Adrenal gland (tissue), 12 donors: ENCODE measurements around the gene FTMT. TPM values are rescaled to one million over a fixed set of nuclear protein-coding genes. Genes with fewer than 3 reads are reported as not detected.

Experiments used
- DNase-seq, 7 donors: peaks; one replicate each; pipeline ENCODE4 v3.0.0-alpha.2; 2019 to 2020
- H3K27ac ChIP-seq, 5 donors: fragments of 200-600 bp; sonication (generic) in 4 of 5; 1 replicate in 3 of 5; 2 replicates in 2 of 5; pipeline versions ENCODE4 v1.5.1 to v1.8.0; 2016 to 2020; ENCODE audit warnings: mild to moderate bottlenecking in 1 of 5
- H3K27me3 ChIP-seq: fragments of 200-600 bp; 2 replicates; pipeline ENCODE4 v1.8.0; 2021
- H3K36me3 ChIP-seq, 2 donors: fragments of 200-600 bp; replicated peaks in 1 of 2; 1 replicate in 1 of 2; 2 replicates in 1 of 2; pipeline versions ENCODE4 v1.5.1 to v1.8.0; 2018 to 2022
- H3K4me1 ChIP-seq, 2 donors: fragments of 200-600 bp; replicated peaks in 1 of 2; 1 replicate in 1 of 2; 2 replicates in 1 of 2; pipeline versions ENCODE4 v1.5.1 to v1.8.0; 2018 to 2021
- H3K4me3 ChIP-seq, 4 donors: fragments of 200-600 bp; sonication (generic) in 3 of 4; one replicate each; pipeline ENCODE4 v1.5.1; 2016 to 2018
- H3K9me3 ChIP-seq, 3 donors: fragments of 200-600 bp; sonication (generic) in 1 of 3; replicated peaks in 1 of 3; 1 replicate in 2 of 3; 2 replicates in 1 of 3; pipeline versions ENCODE4 v1.5.1 to v1.8.0; 2016 to 2021
- POLR2A ChIP-seq, 2 donors: fragments of 450-650 bp; IDR thresholded peaks; one replicate each; pipeline ENCODE4 v1.6.1; 2017; ENCODE audit warnings: antibody characterized with exemption in 2 of 2, mild to moderate bottlenecking in 2 of 2, moderate library complexity in 1 of 2
- intact Hi-C, 2 donors: fragments of 100-400 bp; cut with DNase I; formaldehyde crosslinking; loops; one replicate each; pipeline versions ENCODE4 v1.14.1 to v1.15.0; 2022 to 2023
- polyA plus RNA-seq, 3 donors: library from polyadenylated mRNA; stranded (reverse); fragments of 200-250 nt in 2 of 3; fragments of 350-450 nt in 1 of 3; fragmentation: Illumina TruSeq in 1 of 3; extraction: RNeasy Lipid Tissue Mini Kit (QIAGEN cat#74804) in 1 of 3; gene quantifications; one replicate each; pipeline ENCODE4 v1.2.3, GENCODE V29; 2013 to 2014
- total RNA-seq, 9 donors: library from RNA; depleted of rRNA in 4 of 9; stranded (reverse); fragments of >200 nt in 4 of 9; fragments of 120-200 nt in 1 of 9; fragmentation: NEBNext Ultra II Directional in 1 of 9; extraction: Animal tissue kit (Norgen Biotek cat#: 25700) in 1 of 9; gene quantifications; one replicate each; pipeline versions ENCODE4 v1.1.0 to v1.2.4, GENCODE V29; 2013 to 2023
- TF ChIP-seq, protein P1 (sequence below), 6 experiments: fragments of 450-650 bp in 4 of 6; fragments of 200-600 bp in 2 of 6; sonication (generic) in 1 of 6; IDR thresholded peaks; 1 replicate in 5 of 6; 2 replicates in 1 of 6; pipeline versions ENCODE4 v1.5.1 to v1.8.0; 2016 to 2021; ENCODE audit warnings: antibody characterized with exemption in 6 of 6, mild to moderate bottlenecking in 2 of 6, moderate library complexity in 1 of 6
- donor health status: healthy with polysubstance abuse.
- donor health status: Bipolar disorder and iron deficiency.
- donor health status: DM: yes; HTN: yes; CAD: no.
- donor health status: DM: no; HTN: no; CAD: no.
- donor health status: DM: no; HTN: no; CAD: no.
- donor health status: DM: yes; HTN: yes; CAD: no.

The FTMT gene
- total and polyA plus RNA-seq, 12 donors, result not detected

DNA sequence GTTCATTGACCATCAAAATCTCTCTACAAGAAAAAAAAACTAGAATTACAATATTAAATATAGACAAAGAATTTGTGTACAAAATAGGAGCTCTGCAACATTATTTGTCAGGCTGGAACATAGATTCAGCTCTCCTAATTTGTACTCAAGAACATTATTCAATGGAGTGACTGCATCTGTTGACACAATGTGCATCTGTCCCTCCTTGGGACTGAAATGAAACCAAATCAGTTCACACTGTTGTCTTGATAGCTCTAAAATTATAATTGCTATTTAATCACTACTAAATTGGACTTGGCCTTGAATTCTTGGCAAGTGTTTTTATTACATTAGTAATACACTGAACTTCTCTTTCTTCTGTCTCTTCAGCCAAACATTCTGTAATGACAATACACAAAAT lies 47.7 kb downstream of the FTMT start:
- no peak overlapping the region for H3K4me3 ChIP-seq
- TF ChIP-seq, protein P1, sequence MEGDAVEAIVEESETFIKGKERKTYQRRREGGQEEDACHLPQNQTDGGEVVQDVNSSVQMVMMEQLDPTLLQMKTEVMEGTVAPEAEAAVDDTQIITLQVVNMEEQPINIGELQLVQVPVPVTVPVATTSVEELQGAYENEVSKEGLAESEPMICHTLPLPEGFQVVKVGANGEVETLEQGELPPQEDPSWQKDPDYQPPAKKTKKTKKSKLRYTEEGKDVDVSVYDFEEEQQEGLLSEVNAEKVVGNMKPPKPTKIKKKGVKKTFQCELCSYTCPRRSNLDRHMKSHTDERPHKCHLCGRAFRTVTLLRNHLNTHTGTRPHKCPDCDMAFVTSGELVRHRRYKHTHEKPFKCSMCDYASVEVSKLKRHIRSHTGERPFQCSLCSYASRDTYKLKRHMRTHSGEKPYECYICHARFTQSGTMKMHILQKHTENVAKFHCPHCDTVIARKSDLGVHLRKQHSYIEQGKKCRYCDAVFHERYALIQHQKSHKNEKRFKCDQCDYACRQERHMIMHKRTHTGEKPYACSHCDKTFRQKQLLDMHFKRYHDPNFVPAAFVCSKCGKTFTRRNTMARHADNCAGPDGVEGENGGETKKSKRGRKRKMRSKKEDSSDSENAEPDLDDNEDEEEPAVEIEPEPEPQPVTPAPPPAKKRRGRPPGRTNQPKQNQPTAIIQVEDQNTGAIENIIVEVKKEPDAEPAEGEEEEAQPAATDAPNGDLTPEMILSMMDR (IDR thresholded peaks at IDR 0.05), result no peak
- no peak for TF ChIP-seq POLR2A (IDR thresholded peaks at IDR 0.05)
- no peaks in the 10 kb centered on the region for H3K9me3 ChIP-seq
- H3K27me3 ChIP-seq, result no peaks in the 10 kb centered on the region
- no peaks in the 10 kb centered on the region for H3K36me3 ChIP-seq
- no peak overlapping the region for H3K27ac ChIP-seq
- no peaks in the 10 kb centered on the region for H3K4me1 ChIP-seq
- no peak for DNase-seq
- intact Hi-C loops, result no loop called here

Other genes starting within 250 kb of the FTMT start
- gene SRFBP1, start 110.1 kb downstream of the FTMT start, total RNA-seq, result 10 to 100 TPM in 6 of 9 donors, 1 to 10 TPM in 3; 5.4 to 19.1 (median 11.5) TPM
- 10 to 100 TPM in 1 of 3 donors, 1 to 10 TPM in 2; 1.7 to 10.8 (median 2.1) TPM for gene SRFBP1, start 110.1 kb downstream of the FTMT start, polyA plus RNA-seq
- gene LOX, start 226.4 kb downstream of the FTMT start, total RNA-seq, result 10 to 100 TPM in 4 of 9 donors, 1 to 10 TPM in 5; 2.6 to 13.6 (median 8.8) TPM
- gene LOX, start 226.4 kb downstream of the FTMT start, polyA plus RNA-seq, result 1 to 10 TPM; 1.9 to 2.5 (median 2.2) TPM